Measurements from ENCODE around the gene CNOT4.

The CNOT4 gene

GRCh38 chr7:135320268-135320667 lies 189.6 kb downstream of the CNOT4 start:
- DNase-seq, result peak; percentile 9

- no peak for DNase-seq
Observed at GRCh38 chr7:135317676-135318325, 192.1 kb downstream of the CNOT4 start.

GRCh38 chr7:135316648-135317313 lies 193.1 kb downstream of the CNOT4 start:
- no peak for DNase-seq

DNA sequence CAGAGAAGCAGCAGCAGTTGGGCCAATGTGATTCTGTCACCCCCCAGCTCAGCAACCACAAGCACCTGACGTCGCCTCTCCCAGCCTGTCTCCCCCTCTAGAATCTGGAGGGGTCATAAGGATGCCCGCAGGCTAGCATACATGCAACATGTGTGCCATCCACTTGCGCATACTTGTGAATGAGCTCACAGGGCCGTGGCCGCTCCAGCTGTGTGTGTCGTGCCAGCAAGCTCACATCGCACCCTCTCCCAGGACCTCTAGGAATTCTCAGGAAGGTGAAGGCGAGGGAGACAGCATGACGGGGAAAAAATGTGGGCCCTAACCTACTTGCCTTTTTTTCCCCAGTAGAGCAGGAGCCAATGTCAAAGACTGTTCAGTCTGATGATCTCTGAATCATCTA lies 195.9 kb downstream of the CNOT4 start:
- DNase-seq, result no peak

Data from NCI-H2107 (cell line).